ENCODE results near the gene NECTIN4.

DNA sequence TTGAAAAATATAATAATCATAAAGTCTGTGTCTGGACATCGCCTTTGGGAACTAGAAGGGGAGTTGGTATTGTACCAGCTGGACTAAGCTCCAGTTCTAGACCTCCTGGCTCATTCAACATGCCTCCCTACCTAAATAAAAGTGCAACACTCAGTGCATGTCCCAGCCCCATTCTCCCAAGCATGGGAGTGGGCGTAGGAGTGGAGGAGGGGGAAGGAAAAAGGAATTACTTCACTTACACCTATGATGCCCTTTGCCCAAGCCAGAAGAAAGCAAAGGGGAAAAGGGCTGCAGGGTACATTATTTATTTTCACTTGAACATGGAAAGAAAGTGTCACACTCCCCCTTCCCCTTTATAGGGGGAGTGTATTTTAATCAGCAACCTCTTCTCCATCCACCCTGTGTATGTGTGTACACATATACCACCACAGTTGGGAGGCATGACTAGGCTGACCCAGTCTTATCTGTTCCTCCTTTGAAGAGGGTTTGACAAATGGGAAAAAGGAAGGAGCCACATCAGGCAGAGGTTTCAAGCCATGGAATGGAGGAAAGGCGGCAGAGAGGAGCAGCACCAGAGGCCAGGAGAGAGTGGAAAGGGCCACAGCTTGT lies 31.8 kb upstream of the NECTIN4 start:
- TF ChIP-seq POLR2AphosphoS5 (IDR thresholded peaks at IDR 0.05; ENCODE audit: borderline replicate concordance, low read depth, low read length), result no peak
- TF ChIP-seq EZH2 (IDR thresholded peaks at IDR 0.05), result no peak
